GM03348 (cell line): ENCODE data around the gene MED26.

Experiments used
- DNase-seq: peaks from one replicate; pipeline ENCODE4 v3.0.0; 2012; ENCODE audit warnings: low spot score

MED26 gene

GRCh38 chr19:16540948-16541347 is 87.1 kb downstream of the MED26 start:
- no peak for DNase-seq

- no peak for DNase-seq
Observed at GRCh38 chr19:16537111-16537510, 90.9 kb downstream of the MED26 start.

GRCh38 chr19:16536130-16536529 is 91.9 kb downstream of the MED26 start:
- no peak for DNase-seq

DNA sequence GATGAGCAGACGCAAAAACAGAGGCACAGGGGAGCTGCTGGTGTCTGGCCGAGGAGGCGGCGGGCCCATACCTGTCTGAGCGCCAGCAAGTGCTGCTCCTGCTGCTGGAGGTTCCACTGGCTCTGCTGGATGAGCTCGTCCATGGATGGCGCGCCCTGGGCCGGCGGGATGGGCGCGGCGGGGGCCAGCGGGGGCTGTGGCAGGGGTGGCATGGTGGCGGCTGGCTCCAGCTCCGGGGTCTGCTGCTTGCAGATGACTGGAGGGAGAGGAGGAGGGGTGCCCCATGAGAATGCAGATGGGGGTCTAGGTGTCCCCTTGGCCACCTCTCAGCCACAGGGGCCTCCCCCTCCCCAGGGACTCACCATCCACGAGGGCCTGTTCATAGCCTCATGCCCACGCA is 92.6 kb downstream of the MED26 start:
- DNase-seq: no peak

GRCh38 chr19:16532440-16533234 is 95.4 kb downstream of the MED26 start:
- no peak for DNase-seq

GRCh38 chr19:16531380-16531669 is 96.7 kb downstream of the MED26 start:
- no peak for DNase-seq

DNA sequence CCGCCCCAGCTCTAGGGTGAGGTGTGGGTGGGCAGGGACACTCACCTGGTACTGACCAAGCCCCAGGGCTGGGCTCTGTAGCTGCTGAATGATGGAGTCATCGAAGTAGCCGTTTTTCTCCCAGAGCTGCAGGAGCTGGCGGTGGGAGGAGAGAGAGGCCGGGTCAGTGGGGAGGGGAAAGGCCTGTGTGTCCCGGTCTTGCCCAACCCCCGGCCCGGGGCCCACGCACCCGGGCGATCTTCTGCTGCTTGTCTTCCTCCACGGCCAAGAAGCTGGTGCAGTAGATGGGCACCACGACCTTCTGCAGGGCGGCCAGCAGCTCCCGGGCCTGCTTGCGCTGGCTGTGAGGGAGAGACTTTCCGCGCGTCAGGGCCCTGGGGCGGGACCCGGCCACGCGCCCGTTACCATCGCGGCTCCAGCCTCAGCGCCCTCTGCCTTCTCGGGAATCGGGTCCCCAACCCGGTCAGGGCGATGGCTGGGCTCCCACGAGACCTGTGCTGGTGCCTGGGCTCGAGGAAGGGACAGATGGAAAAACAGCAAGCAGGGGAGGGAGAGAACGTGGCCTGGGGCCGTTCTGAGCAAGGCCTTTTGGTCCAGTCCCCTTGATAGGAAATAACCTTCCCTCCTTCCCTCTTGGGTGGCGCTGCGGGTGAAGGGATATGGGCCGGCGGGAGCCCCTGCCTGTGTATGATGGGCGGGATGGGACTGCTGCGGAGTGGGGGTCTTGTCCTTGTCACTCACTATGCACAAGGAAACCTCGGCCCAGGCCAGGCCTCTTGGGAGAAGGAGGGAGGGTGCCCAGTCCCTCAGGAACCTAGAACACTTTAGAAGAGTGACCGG is 97.2 kb downstream of the MED26 start:
- DNase-seq: no peak

GRCh38 chr19:16529466-16530144 is 98.4 kb downstream of the MED26 start:
- no peak for DNase-seq

- DNase-seq: no peak
Observed at GRCh38 chr19:16527971-16528521, 100.0 kb downstream of the MED26 start.

DNA sequence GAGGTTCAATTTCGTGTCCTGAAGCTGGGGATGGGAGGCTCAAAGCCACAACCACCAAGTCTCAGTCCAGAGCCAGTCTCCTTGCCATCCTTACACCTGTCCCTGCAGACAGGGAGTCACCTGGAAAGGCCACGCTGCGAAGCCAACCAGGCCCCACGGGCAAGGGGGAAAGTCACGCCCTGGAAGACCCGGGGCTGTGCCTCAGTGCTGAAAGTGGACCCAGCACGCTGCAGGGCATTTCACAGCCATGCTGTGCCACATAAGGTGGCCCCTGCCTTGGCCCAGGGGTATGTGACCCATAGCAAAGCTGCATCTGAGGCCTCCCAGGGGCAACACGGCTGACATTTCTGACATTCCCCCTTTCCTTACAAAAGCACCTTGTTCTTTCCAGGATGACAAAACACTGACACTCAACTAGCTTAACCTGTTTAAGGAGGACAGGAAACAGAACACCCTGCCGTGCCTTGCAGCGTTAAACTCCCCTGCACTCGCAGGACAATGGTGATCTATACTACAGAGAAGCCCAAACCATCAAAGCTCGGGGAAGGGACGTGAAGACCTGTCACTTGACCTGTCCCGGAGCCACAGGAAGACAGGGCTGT is 100.6 kb downstream of the MED26 start:
- no peak for DNase-seq

DNA sequence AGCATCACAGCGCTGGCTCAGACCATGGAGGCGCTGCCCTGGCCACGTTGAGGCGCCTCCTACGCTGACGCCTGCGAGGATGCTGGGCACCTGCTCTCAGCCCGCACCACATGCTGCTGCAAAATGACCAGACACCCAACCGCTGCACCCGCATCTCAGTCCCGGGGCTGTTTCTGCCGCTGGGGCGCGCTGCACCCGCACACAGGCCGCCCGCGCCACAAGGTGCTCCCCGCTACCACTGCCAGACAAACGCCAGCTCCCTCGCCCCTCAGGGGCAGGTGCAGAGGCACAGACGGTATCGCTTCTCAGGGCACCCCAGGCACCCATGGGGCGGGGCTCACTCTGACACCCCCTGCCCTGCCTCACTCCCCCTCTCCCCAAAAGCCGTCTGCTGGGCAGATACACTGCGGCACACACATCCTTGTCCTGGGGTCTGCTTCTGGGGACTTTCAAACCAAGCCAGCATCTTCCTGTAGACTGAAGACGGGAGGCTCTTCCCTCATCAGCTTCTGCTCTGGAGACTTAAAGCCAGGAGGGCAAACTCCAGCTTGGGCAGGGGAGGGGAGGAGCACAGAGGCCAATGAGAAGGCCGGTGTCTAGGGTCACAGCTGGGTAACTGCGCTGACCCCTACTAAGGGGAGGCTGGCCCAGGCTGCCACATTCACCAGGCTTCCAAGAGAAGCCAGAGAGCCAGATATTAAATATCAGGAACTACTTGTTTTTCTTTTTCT is 102.1 kb downstream of the MED26 start:
- DNase-seq: no peak

GRCh38 chr19:16524991-16525734 is 102.8 kb downstream of the MED26 start:
- no peak for DNase-seq
